ENCODE results near the gene PMEPA1. TPM values are rescaled to one million over a fixed set of nuclear protein-coding genes. Genes with fewer than 3 reads are reported as not detected.

PMEPA1 gene
- total and polyA plus RNA-seq, 5 experiments from 2014 or later: 1.6 to 14.3 (median 5.0) TPM

- Mint-ChIP-seq H3K4me1 (peaks cover 29 to 51% (median 42%) of the 10 kb centered on the region in 4 donors), H3K4me3 (peak overlapping the region in 6 of 10 donors; percentile 25 to 82 (median 48)), H3K36me3 (no peaks in the 10 kb centered on the region), H3K27ac (peak overlapping the region in 7 of 10 donors; percentile 14 to 91 (median 83)), H3K27me3 (no peaks in the 10 kb centered on the region), H3K9me3 (no peaks in the 10 kb centered on the region)
- DNase-seq (peak; percentile 36 to 82 (median 64)), ATAC-seq (peak; percentile 70 to 71)
- POLR2A ChIA-PET: interaction anchor here (0.6 to 2.0 kb wide), 12 partner anchors 20 to 525 kb away, joined by 3 to 11 read pairs (median 4); partner anchors contain the start of gene ZBP1
Measured at GRCh38 chr20:57654363-57654997, 55.3 kb downstream of the PMEPA1 start.

- ATAC-seq (no peak), DNase-seq (peak in 1 of 10 donors; percentile 16)
- peaks cover 24 to 45% (median 36%) of the 10 kb centered on the region in 4 donors for H3K4me1 Mint-ChIP-seq
- POLR2A ChIA-PET: interaction anchor here (0.7 to 2.0 kb wide), 9 partner anchors 24 to 526 kb away, joined by 3 to 11 read pairs (median 5); partner anchors contain the start of gene ZBP1
- no peak overlapping the region for H3K4me3 Mint-ChIP-seq
- H3K36me3 Mint-ChIP-seq: no peaks in the 10 kb centered on the region
- H3K27ac Mint-ChIP-seq: peak overlapping the region in 2 of 10 donors; percentile 32 to 78
- H3K27me3 Mint-ChIP-seq: no peaks in the 10 kb centered on the region
- H3K9me3 Mint-ChIP-seq: no peaks in the 10 kb centered on the region
Measured at GRCh38 chr20:57653910-57654309, 55.9 kb downstream of the PMEPA1 start.

- H3K27ac Mint-ChIP-seq: no peak overlapping the region
- no peaks in the 10 kb centered on the region for H3K36me3 Mint-ChIP-seq
- POLR2A ChIA-PET: interaction anchor here (0.7 to 2.0 kb wide), 9 partner anchors 24 to 526 kb away, joined by 3 to 11 read pairs (median 5); partner anchors contain the start of gene ZBP1
- H3K27me3 Mint-ChIP-seq: no peaks in the 10 kb centered on the region
- peak in 1 of 10 donors; percentile 15 for DNase-seq
- peaks cover 23 to 41% (median 33%) of the 10 kb centered on the region in 4 donors for H3K4me1 Mint-ChIP-seq
- ATAC-seq: no peak
- H3K4me3 Mint-ChIP-seq: no peak overlapping the region
- no peaks in the 10 kb centered on the region for H3K9me3 Mint-ChIP-seq
Measured at GRCh38 chr20:57653546-57653900, 56.3 kb downstream of the PMEPA1 start.

- POLR2A ChIA-PET: interaction anchor here (1.1 to 2.0 kb wide), 5 partner anchors 23 to 38 kb away, joined by 3 to 11 read pairs (median 6); no protein-coding TSS in a partner anchor
- DNase-seq (peak in 1 of 10 donors; percentile 9), ATAC-seq (no peak)
- Mint-ChIP-seq H3K4me3 (no peak overlapping the region), H3K27ac (no peak overlapping the region), H3K36me3 (no peaks in the 10 kb centered on the region), H3K4me1 (peaks cover 16 to 35% (median 26%) of the 10 kb centered on the region in 4 donors), H3K9me3 (no peaks in the 10 kb centered on the region), H3K27me3 (no peaks in the 10 kb centered on the region)
Measured at GRCh38 chr20:57652606-57653545, 56.9 kb downstream of the PMEPA1 start.

GRCh38 chr20:57651881-57652605 is 57.8 kb downstream of the PMEPA1 start:
- POLR2A ChIA-PET: interaction anchor here (0.7 kb wide), 1 partner anchor 99 kb away, joined by 3 read pairs; no protein-coding TSS in a partner anchor
- no peaks in the 10 kb centered on the region for H3K27me3 Mint-ChIP-seq
- H3K4me3 Mint-ChIP-seq: no peak overlapping the region
- ATAC-seq (no peak), DNase-seq (peak in 1 of 10 donors; percentile 13)
- no peak overlapping the region for H3K27ac Mint-ChIP-seq
- no peaks in the 10 kb centered on the region for H3K36me3 Mint-ChIP-seq
- peaks cover 11 to 27% (median 19%) of the 10 kb centered on the region in 4 donors for H3K4me1 Mint-ChIP-seq
- peaks cover 0 to 2% (median 0%) of the 10 kb centered on the region in 9 donors for H3K9me3 Mint-ChIP-seq

- DNase-seq: peak in 1 of 10 donors; percentile 9
- peaks cover 10 to 20% (median 15%) of the 10 kb centered on the region in 4 donors for H3K4me1 Mint-ChIP-seq
- peaks cover 0 to 5% (median 0%) of the 10 kb centered on the region in 9 donors for H3K9me3 Mint-ChIP-seq
- H3K36me3 Mint-ChIP-seq: peaks cover 0 to 2% (median 0%) of the 10 kb centered on the region in 3 donors
- ATAC-seq: no peak
- H3K4me3 Mint-ChIP-seq: no peak overlapping the region
- no peaks in the 10 kb centered on the region for H3K27me3 Mint-ChIP-seq
- POLR2A ChIA-PET: no interaction called here
- H3K27ac Mint-ChIP-seq: peak overlapping the region in 1 of 10 donors; percentile 48
Measured at GRCh38 chr20:57650756-57651483, 58.9 kb downstream of the PMEPA1 start.

- H3K4me1 Mint-ChIP-seq: peaks cover 10 to 16% (median 12%) of the 10 kb centered on the region in 4 donors
- DNase-seq (peak in 1 of 10 donors; percentile 14), ATAC-seq (no peak)
- H3K27me3 Mint-ChIP-seq: no peaks in the 10 kb centered on the region
- peaks cover 0 to 11% (median under 1%) of the 10 kb centered on the region in 9 donors for H3K9me3 Mint-ChIP-seq
- H3K27ac Mint-ChIP-seq: no peak overlapping the region
- peaks cover 0 to 5% (median 0%) of the 10 kb centered on the region in 3 donors for H3K36me3 Mint-ChIP-seq
- POLR2A ChIA-PET: interaction anchor here (1.6 kb wide), 1 partner anchor 21 kb away, joined by 6 read pairs; no protein-coding TSS in a partner anchor
- H3K4me3 Mint-ChIP-seq: no peak overlapping the region
Measured at GRCh38 chr20:57650266-57650665, 59.5 kb downstream of the PMEPA1 start.

GRCh38 chr20:57649617-57650015 is 60.2 kb downstream of the PMEPA1 start:
- no peak overlapping the region for H3K27ac Mint-ChIP-seq
- H3K4me3 Mint-ChIP-seq: no peak overlapping the region
- no peak for ATAC-seq
- no peaks in the 10 kb centered on the region for H3K27me3 Mint-ChIP-seq
- H3K9me3 Mint-ChIP-seq: peaks cover 0 to 18% (median 7%) of the 10 kb centered on the region in 9 donors
- H3K36me3 Mint-ChIP-seq: peaks cover 0 to 11% (median 3%) of the 10 kb centered on the region in 3 donors
- POLR2A ChIA-PET: interaction anchor here (1.4 to 1.6 kb wide), 2 partner anchors 21 to 27 kb away, joined by 4 to 6 read pairs; no protein-coding TSS in a partner anchor
- peak in 1 of 10 donors; percentile 9 for DNase-seq
- peaks cover 5 to 9% (median 6%) of the 10 kb centered on the region in 4 donors for H3K4me1 Mint-ChIP-seq

GRCh38 chr20:57648878-57649616 is 60.8 kb downstream of the PMEPA1 start:
- peaks cover 0 to 4% (median under 1%) of the 10 kb centered on the region in 4 donors for H3K4me1 Mint-ChIP-seq
- ATAC-seq (no peak), DNase-seq (peak in 1 of 10 donors; percentile 4)
- POLR2A ChIA-PET: interaction anchor here (1.4 to 1.6 kb wide), 2 partner anchors 20 to 26 kb away, joined by 4 to 6 read pairs; no protein-coding TSS in a partner anchor
- H3K27ac Mint-ChIP-seq: no peak overlapping the region
- H3K36me3 Mint-ChIP-seq: peaks cover 0 to 14% (median 7%) of the 10 kb centered on the region in 3 donors
- H3K27me3 Mint-ChIP-seq: no peaks in the 10 kb centered on the region
- H3K4me3 Mint-ChIP-seq: no peak overlapping the region
- peaks cover 0 to 23% (median 11%) of the 10 kb centered on the region in 9 donors for H3K9me3 Mint-ChIP-seq

- POLR2A ChIA-PET: interaction anchor here (1.3 to 1.6 kb wide), 3 partner anchors 19 to 28 kb away, joined by 3 to 6 read pairs (median 4); partner anchors contain the start of gene ZBP1
- H3K4me1 Mint-ChIP-seq: no peaks in the 10 kb centered on the region
- peaks cover 0 to under 1% (median 0%) of the 10 kb centered on the region in 5 donors for H3K27me3 Mint-ChIP-seq
- H3K4me3 Mint-ChIP-seq: no peak overlapping the region
- peak overlapping the region in 2 of 10 donors; percentile 35 to 43 for H3K27ac Mint-ChIP-seq
- H3K36me3 Mint-ChIP-seq: peaks cover 0 to 20% (median 10%) of the 10 kb centered on the region in 3 donors
- H3K9me3 Mint-ChIP-seq: peaks cover 0 to 32% (median 16%) of the 10 kb centered on the region in 9 donors
- ATAC-seq (no peak), DNase-seq (peak in 1 of 10 donors; percentile 10)
Measured at GRCh38 chr20:57647933-57648785, 61.7 kb downstream of the PMEPA1 start.
